Memory B cell (primary cell): ENCODE results near the gene NTRK3.

Source experiments
- ATAC-seq: fragments of 150-1000 bp; cut with Tn5 transposase; 2 replicates; pipeline ENCODE4 v1.10.0; 2021; ENCODE audit warnings: low read depth, mild to moderate bottlenecking, moderate library complexity
- DNase-seq, 2 donors: peaks; one replicate each; pipeline ENCODE4 v3.0.0; 2022; ENCODE audit warnings: low spot score in 2 of 2
- H3K27ac Mint-ChIP-seq: one replicate; pipeline ENCODE4 v1.8.0; 2022; ENCODE audit warnings: mild to moderate bottlenecking, moderate library complexity, mixed read lengths
- H3K27me3 Mint-ChIP-seq: one replicate; pipeline ENCODE4 v1.8.0; 2022; ENCODE audit warnings: mixed read lengths
- H3K36me3 Mint-ChIP-seq: one replicate; pipeline ENCODE4 v1.8.0; 2022; ENCODE audit warnings: mild to moderate bottlenecking, mixed read lengths
- H3K4me1 Mint-ChIP-seq: one replicate; pipeline ENCODE4 v1.8.0; 2022; ENCODE audit warnings: mixed read lengths
- H3K4me3 Mint-ChIP-seq: one replicate; pipeline ENCODE4 v1.8.0; 2022; ENCODE audit warnings: mild to moderate bottlenecking, moderate library complexity, mixed read lengths
- H3K9me3 Mint-ChIP-seq: one replicate; pipeline ENCODE4 v1.8.0; 2022; ENCODE audit warnings: mixed read lengths

The NTRK3 gene

DNA sequence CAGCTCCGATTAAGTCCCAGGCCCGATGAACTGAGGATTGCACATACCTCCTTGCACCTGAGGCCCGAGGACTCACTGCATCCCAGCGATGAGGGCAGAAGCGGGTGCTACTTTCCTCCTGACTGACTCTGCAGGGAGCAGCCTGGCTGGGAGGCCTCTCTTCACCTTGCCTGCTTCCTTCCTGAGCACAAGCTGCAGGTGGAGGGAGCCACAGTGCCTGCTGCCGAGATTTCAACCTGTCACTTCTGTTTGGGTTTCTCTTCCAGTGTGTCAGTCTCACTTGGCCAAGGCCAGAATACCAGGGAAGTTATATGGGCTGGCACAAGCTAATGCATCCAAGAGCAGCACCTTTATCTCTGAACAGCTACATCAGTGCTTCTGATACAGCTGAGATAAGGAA, 185.4 kb downstream of the NTRK3 start:
- H3K9me3 Mint-ChIP-seq = peaks cover 2% of the 10 kb centered on the region
- no peaks in the 10 kb centered on the region for H3K36me3 Mint-ChIP-seq
- ATAC-seq = no peak
- no peak for DNase-seq
- peaks cover 7% of the 10 kb centered on the region for H3K27me3 Mint-ChIP-seq
- H3K27ac Mint-ChIP-seq = no peak overlapping the region
- no peak overlapping the region for H3K4me3 Mint-ChIP-seq
- no peaks in the 10 kb centered on the region for H3K4me1 Mint-ChIP-seq

DNA sequence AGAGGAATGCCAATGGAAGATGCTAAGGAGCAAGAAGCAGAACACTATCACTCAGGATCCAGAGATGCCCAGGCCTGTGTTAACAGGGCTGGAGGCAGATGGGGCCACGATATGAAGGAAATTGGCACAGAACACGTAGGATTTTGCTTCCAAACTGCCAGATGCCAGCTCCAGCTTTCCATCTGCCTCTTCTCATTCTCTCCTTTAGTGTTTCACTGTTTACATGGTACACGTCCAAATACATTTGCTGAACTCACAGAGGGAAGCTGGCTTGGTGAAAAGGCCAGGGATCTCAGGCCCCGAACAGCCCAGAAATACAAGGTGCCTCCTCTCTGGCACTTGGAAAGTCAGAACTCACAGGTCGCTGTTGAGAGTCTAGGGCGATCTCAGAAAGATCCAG, 187.0 kb downstream of the NTRK3 start:
- Mint-ChIP-seq H3K27me3 (peaks cover 6% of the 10 kb centered on the region), H3K36me3 (no peaks in the 10 kb centered on the region), H3K9me3 (peaks cover 2% of the 10 kb centered on the region), H3K4me1 (no peaks in the 10 kb centered on the region), H3K27ac (no peak overlapping the region), H3K4me3 (no peak overlapping the region)
- ATAC-seq (no peak), DNase-seq (no peak)

- DNase-seq (no peak), ATAC-seq (no peak)
- no peak overlapping the region for H3K4me3 Mint-ChIP-seq
- H3K27me3 Mint-ChIP-seq = peaks cover 5% of the 10 kb centered on the region
- H3K36me3 Mint-ChIP-seq = no peaks in the 10 kb centered on the region
- no peaks in the 10 kb centered on the region for H3K4me1 Mint-ChIP-seq
- H3K27ac Mint-ChIP-seq = no peak overlapping the region
- peaks cover 2% of the 10 kb centered on the region for H3K9me3 Mint-ChIP-seq
Measured at GRCh38 chr15:88067331-88067685, 189.2 kb downstream of the NTRK3 start.

GRCh38 chr15:88066636-88067330, 189.8 kb downstream of the NTRK3 start:
- Mint-ChIP-seq H3K4me3 (no peak overlapping the region), H3K36me3 (no peaks in the 10 kb centered on the region), H3K27me3 (peaks cover 5% of the 10 kb centered on the region), H3K9me3 (peaks cover 2% of the 10 kb centered on the region), H3K4me1 (no peaks in the 10 kb centered on the region), H3K27ac (no peak overlapping the region)
- ATAC-seq (no peak), DNase-seq (no peak)

- no peak for DNase-seq
- Mint-ChIP-seq H3K27me3 (no peaks in the 10 kb centered on the region), H3K4me3 (no peak overlapping the region)
Measured at GRCh38 chr15:88061452-88061851, 195.1 kb downstream of the NTRK3 start.

GRCh38 chr15:88060383-88060782, 196.2 kb downstream of the NTRK3 start:
- H3K27ac Mint-ChIP-seq = no peak overlapping the region
- H3K27me3 Mint-ChIP-seq = no peaks in the 10 kb centered on the region
- no peaks in the 10 kb centered on the region for H3K36me3 Mint-ChIP-seq
- DNase-seq (no peak), ATAC-seq (no peak)
- no peaks in the 10 kb centered on the region for H3K9me3 Mint-ChIP-seq
- no peak overlapping the region for H3K4me3 Mint-ChIP-seq
- no peaks in the 10 kb centered on the region for H3K4me1 Mint-ChIP-seq

More at GRCh38 chr15:88061452-88061851, 195.1 kb downstream of the NTRK3 start:
- Mint-ChIP-seq H3K27ac (no peak overlapping the region), H3K9me3 (no peaks in the 10 kb centered on the region), H3K4me1 (no peaks in the 10 kb centered on the region), H3K36me3 (no peaks in the 10 kb centered on the region)
- no peak for ATAC-seq

DNA sequence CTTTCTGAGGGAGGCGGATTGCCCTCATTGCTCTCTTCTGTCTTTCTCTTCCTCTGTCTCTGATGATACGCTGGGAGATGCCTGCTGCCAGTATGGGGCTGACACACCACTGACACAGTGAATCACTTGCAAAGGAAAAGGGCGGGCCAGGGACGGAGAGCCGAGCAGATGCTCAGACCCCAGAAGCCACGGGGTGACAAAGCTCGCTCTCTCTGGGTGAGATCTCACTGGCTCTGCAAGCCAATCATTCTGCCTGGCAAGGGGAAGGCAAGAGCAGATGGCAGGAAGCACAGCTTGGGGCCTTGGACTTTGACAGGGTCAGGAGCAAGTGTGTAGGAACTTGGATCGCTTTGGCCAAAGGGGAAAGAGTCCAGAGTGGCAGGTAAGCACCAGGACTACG, 198.7 kb downstream of the NTRK3 start:
- H3K9me3 Mint-ChIP-seq = no peaks in the 10 kb centered on the region
- H3K36me3 Mint-ChIP-seq = no peaks in the 10 kb centered on the region
- no peak for DNase-seq
- no peaks in the 10 kb centered on the region for H3K27me3 Mint-ChIP-seq
- no peak for ATAC-seq
- no peak overlapping the region for H3K4me3 Mint-ChIP-seq
- no peak overlapping the region for H3K27ac Mint-ChIP-seq
- H3K4me1 Mint-ChIP-seq = no peaks in the 10 kb centered on the region

GRCh38 chr15:88049506-88049905, 207.0 kb downstream of the NTRK3 start:
- H3K27ac Mint-ChIP-seq = no peak overlapping the region
- H3K4me1 Mint-ChIP-seq = peaks cover 3% of the 10 kb centered on the region
- no peak for ATAC-seq
- DNase-seq = no peak
- H3K36me3 Mint-ChIP-seq = no peaks in the 10 kb centered on the region
- H3K9me3 Mint-ChIP-seq = peaks cover 3% of the 10 kb centered on the region
- H3K4me3 Mint-ChIP-seq = no peak overlapping the region
- H3K27me3 Mint-ChIP-seq = peaks cover 7% of the 10 kb centered on the region

- DNase-seq = no peak
- peaks cover 7% of the 10 kb centered on the region for H3K27me3 Mint-ChIP-seq
- H3K27ac Mint-ChIP-seq = no peak overlapping the region
- H3K36me3 Mint-ChIP-seq = no peaks in the 10 kb centered on the region
- H3K4me1 Mint-ChIP-seq = peaks cover 3% of the 10 kb centered on the region
- H3K4me3 Mint-ChIP-seq = no peak overlapping the region
- no peak for ATAC-seq
- peaks cover 3% of the 10 kb centered on the region for H3K9me3 Mint-ChIP-seq
Measured at GRCh38 chr15:88048755-88049154, 207.8 kb downstream of the NTRK3 start.

DNA sequence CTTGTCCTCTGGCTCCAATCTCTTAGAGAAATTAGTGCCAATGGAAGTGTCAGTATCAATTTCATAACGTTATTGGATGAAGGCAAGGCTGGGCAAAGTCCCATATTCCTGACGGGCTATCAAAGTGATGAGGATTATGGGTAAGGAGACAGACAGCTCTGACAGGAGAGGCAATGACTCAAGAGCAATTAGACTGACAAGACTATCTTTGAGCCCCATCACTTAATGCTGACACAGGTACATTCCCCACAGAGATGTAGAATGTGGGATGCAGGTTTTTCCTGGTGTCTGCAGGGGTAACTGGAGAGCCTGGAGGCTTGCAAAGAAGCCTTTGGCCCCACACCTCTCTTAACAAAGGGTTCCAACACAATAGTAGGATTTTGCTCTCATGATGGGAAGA, 208.3 kb downstream of the NTRK3 start:
- Mint-ChIP-seq H3K27ac (no peak overlapping the region), H3K27me3 (peaks cover 7% of the 10 kb centered on the region), H3K4me1 (peaks cover 3% of the 10 kb centered on the region), H3K36me3 (no peaks in the 10 kb centered on the region), H3K9me3 (peaks cover 3% of the 10 kb centered on the region), H3K4me3 (no peak overlapping the region)
- ATAC-seq = no peak
- no peak for DNase-seq

DNA sequence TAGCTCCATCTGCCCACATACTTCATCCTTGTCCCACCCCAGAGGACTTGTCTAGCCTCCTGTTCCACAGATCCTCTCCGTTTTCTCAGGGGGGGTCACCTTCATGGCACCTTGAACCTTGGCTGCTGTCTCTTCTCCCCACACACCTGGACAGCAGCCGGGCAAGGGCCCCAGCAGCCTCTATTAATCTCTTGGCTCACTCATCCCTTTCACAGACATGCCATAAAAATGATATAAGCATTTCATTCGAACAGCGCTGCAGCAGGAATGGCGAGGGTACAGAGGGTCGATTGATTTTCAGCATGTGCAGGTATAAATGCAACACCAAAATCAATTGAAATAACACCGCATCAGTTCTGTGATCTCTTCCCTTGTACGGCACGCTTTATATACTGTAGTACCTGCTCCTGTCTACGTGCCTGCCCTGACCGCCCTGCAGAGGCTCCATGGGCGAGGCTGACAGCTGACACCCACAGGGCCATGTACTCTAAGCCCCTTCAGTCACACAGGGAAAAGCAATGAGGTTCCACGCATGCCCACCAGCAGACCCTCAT, 209.9 kb downstream of the NTRK3 start:
- peaks cover 7% of the 10 kb centered on the region for H3K27me3 Mint-ChIP-seq
- H3K4me3 Mint-ChIP-seq = no peak overlapping the region
- peaks cover 3% of the 10 kb centered on the region for H3K4me1 Mint-ChIP-seq
- no peak for ATAC-seq
- no peak overlapping the region for H3K27ac Mint-ChIP-seq
- peaks cover 3% of the 10 kb centered on the region for H3K9me3 Mint-ChIP-seq
- DNase-seq = no peak
- H3K36me3 Mint-ChIP-seq = no peaks in the 10 kb centered on the region

GRCh38 chr15:88043396-88043795, 213.1 kb downstream of the NTRK3 start:
- no peak overlapping the region for H3K4me3 Mint-ChIP-seq
- H3K27ac Mint-ChIP-seq = no peak overlapping the region
- peaks cover 2% of the 10 kb centered on the region for H3K27me3 Mint-ChIP-seq
- DNase-seq (no peak), ATAC-seq (no peak)
- H3K4me1 Mint-ChIP-seq = no peaks in the 10 kb centered on the region
- H3K36me3 Mint-ChIP-seq = no peaks in the 10 kb centered on the region
- H3K9me3 Mint-ChIP-seq = peaks cover 1% of the 10 kb centered on the region

GRCh38 chr15:88042047-88042446, 214.5 kb downstream of the NTRK3 start:
- peaks cover 2% of the 10 kb centered on the region for H3K27me3 Mint-ChIP-seq
- H3K9me3 Mint-ChIP-seq = peaks cover 1% of the 10 kb centered on the region
- H3K36me3 Mint-ChIP-seq = no peaks in the 10 kb centered on the region
- no peak overlapping the region for H3K27ac Mint-ChIP-seq
- DNase-seq = no peak
- H3K4me3 Mint-ChIP-seq = no peak overlapping the region
- no peak for ATAC-seq
- no peaks in the 10 kb centered on the region for H3K4me1 Mint-ChIP-seq

DNA sequence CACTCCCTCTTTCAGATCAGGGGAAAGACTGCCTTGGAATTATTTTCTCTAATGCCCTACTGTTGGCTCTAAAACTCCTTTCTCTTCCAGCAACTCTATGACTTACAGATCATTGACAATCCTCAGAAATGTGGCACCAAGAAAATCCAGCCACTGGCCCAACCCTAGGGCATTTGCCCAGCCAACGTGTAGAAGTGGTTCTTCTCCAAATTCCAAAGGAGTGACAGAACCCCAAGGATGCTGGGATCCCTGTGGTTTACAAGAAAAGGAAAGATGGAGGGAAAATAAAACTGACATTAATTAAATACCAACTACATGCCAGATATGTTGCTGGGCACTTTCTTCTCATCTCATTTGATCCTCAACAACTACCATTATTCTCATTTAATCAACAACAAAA, 216.0 kb downstream of the NTRK3 start:
- Mint-ChIP-seq H3K27me3 (peaks cover 8% of the 10 kb centered on the region), H3K4me1 (no peaks in the 10 kb centered on the region), H3K27ac (no peak overlapping the region), H3K36me3 (no peaks in the 10 kb centered on the region), H3K9me3 (no peaks in the 10 kb centered on the region), H3K4me3 (no peak overlapping the region)
- ATAC-seq (no peak), DNase-seq (no peak)

- Mint-ChIP-seq H3K4me1 (no peaks in the 10 kb centered on the region), H3K36me3 (no peaks in the 10 kb centered on the region), H3K27me3 (peaks cover 10% of the 10 kb centered on the region), H3K4me3 (no peak overlapping the region), H3K9me3 (no peaks in the 10 kb centered on the region), H3K27ac (no peak overlapping the region)
- no peak for ATAC-seq
- DNase-seq = no peak
Measured at GRCh38 chr15:88038261-88038660, 218.3 kb downstream of the NTRK3 start.
